ENCODE data around the gene CCM2L. TPM values are rescaled to one million over a fixed set of nuclear protein-coding genes. Genes with fewer than 3 reads are reported as not detected.

The CCM2L gene
- total and polyA plus RNA-seq, 2 of the 8 experiments (the other 6 are each of a cell fraction or from before 2014, with no cell fraction given), result 5.5 to 15.8 TPM

DNA sequence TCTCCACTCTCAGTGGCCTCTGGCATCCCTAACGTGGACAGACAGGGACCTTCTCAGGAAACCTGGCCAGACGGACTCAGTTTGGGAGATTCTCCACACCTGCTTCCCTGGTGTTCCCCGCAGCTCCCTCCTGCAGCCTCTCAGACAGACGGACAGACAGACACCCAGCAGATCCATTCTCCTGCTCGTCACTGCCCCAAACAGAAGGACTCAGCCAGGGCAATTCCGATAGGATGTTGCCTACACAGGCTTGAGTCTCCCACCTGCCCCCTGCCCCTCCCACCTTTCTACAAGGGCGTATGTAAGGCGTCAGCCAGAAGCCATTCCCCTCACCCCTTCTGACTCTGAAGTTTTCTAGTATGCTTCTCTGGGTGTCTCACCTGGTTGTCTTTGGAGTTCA is 428 bp downstream of the CCM2L start (continued):
- TF ChIP-seq, protein P1, sequence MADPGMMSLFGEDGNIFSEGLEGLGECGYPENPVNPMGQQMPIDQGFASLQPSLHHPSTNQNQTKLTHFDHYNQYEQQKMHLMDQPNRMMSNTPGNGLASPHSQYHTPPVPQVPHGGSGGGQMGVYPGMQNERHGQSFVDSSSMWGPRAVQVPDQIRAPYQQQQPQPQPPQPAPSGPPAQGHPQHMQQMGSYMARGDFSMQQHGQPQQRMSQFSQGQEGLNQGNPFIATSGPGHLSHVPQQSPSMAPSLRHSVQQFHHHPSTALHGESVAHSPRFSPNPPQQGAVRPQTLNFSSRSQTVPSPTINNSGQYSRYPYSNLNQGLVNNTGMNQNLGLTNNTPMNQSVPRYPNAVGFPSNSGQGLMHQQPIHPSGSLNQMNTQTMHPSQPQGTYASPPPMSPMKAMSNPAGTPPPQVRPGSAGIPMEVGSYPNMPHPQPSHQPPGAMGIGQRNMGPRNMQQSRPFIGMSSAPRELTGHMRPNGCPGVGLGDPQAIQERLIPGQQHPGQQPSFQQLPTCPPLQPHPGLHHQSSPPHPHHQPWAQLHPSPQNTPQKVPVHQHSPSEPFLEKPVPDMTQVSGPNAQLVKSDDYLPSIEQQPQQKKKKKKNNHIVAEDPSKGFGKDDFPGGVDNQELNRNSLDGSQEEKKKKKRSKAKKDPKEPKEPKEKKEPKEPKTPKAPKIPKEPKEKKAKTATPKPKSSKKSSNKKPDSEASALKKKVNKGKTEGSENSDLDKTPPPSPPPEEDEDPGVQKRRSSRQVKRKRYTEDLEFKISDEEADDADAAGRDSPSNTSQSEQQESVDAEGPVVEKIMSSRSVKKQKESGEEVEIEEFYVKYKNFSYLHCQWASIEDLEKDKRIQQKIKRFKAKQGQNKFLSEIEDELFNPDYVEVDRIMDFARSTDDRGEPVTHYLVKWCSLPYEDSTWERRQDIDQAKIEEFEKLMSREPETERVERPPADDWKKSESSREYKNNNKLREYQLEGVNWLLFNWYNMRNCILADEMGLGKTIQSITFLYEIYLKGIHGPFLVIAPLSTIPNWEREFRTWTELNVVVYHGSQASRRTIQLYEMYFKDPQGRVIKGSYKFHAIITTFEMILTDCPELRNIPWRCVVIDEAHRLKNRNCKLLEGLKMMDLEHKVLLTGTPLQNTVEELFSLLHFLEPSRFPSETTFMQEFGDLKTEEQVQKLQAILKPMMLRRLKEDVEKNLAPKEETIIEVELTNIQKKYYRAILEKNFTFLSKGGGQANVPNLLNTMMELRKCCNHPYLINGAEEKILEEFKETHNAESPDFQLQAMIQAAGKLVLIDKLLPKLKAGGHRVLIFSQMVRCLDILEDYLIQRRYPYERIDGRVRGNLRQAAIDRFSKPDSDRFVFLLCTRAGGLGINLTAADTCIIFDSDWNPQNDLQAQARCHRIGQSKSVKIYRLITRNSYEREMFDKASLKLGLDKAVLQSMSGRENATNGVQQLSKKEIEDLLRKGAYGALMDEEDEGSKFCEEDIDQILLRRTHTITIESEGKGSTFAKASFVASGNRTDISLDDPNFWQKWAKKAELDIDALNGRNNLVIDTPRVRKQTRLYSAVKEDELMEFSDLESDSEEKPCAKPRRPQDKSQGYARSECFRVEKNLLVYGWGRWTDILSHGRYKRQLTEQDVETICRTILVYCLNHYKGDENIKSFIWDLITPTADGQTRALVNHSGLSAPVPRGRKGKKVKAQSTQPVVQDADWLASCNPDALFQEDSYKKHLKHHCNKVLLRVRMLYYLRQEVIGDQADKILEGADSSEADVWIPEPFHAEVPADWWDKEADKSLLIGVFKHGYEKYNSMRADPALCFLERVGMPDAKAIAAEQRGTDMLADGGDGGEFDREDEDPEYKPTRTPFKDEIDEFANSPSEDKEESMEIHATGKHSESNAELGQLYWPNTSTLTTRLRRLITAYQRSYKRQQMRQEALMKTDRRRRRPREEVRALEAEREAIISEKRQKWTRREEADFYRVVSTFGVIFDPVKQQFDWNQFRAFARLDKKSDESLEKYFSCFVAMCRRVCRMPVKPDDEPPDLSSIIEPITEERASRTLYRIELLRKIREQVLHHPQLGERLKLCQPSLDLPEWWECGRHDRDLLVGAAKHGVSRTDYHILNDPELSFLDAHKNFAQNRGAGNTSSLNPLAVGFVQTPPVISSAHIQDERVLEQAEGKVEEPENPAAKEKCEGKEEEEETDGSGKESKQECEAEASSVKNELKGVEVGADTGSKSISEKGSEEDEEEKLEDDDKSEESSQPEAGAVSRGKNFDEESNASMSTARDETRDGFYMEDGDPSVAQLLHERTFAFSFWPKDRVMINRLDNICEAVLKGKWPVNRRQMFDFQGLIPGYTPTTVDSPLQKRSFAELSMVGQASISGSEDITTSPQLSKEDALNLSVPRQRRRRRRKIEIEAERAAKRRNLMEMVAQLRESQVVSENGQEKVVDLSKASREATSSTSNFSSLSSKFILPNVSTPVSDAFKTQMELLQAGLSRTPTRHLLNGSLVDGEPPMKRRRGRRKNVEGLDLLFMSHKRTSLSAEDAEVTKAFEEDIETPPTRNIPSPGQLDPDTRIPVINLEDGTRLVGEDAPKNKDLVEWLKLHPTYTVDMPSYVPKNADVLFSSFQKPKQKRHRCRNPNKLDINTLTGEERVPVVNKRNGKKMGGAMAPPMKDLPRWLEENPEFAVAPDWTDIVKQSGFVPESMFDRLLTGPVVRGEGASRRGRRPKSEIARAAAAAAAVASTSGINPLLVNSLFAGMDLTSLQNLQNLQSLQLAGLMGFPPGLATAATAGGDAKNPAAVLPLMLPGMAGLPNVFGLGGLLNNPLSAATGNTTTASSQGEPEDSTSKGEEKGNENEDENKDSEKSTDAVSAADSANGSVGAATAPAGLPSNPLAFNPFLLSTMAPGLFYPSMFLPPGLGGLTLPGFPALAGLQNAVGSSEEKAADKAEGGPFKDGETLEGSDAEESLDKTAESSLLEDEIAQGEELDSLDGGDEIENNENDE (IDR thresholded peaks at IDR 0.05; ENCODE audit: insufficient replicate concordance, low read length), result no peak
- TF ChIP-seq, protein P2, sequence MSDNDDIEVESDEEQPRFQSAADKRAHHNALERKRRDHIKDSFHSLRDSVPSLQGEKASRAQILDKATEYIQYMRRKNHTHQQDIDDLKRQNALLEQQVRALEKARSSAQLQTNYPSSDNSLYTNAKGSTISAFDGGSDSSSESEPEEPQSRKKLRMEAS (IDR thresholded peaks at IDR 0.05), result no peak
- TF ChIP-seq KDM4A (IDR thresholded peaks at IDR 0.05; ENCODE audit: low read depth, low read length, severe bottlenecking) (no peak), EZH2 (IDR thresholded peaks at IDR 0.05; ENCODE audit: low read depth, low read length, severe bottlenecking) (no peak), CHD2 (IDR thresholded peaks at IDR 0.05; ENCODE audit: low read length) (no peak), RBBP5 (IDR thresholded peaks at IDR 0.05; ENCODE audit: borderline replicate concordance, low read depth, low read length) (no peak), MAFK (IDR thresholded peaks at IDR 0.05; ENCODE audit: low read depth, low read length) (no peak), TBP (IDR thresholded peaks at IDR 0.05; ENCODE audit: low read depth, low read length) (no peak), NRF1 (IDR thresholded peaks at IDR 0.05; ENCODE audit: low read depth, low read length) (no peak)
